HG02759 (cell line): ENCODE data around the gene MAP3K7.
A peak's percentile ranks its signal among the peaks of the same experiment; 100 is the strongest.

Experiments used
- ATAC-seq: cut with Tn5 transposase; IDR thresholded peaks from one replicate; pipeline ENCODE4 v1.9.1; 2021; ENCODE audit warnings: mild to moderate bottlenecking, moderate library complexity; ENCODE audit not compliant: unreplicated experiment

MAP3K7 gene

GRCh38 chr6:90485635-90486277 is 101.1 kb downstream of the MAP3K7 start:
- ATAC-seq: no peak

- no peak for ATAC-seq
Measured at GRCh38 chr6:90484903-90485302, 102.0 kb downstream of the MAP3K7 start.

- ATAC-seq: no peak
Measured at GRCh38 chr6:90484385-90484784, 102.5 kb downstream of the MAP3K7 start.

GRCh38 chr6:90483956-90484355 is 102.9 kb downstream of the MAP3K7 start:
- no peak for ATAC-seq

GRCh38 chr6:90483116-90483839 is 103.6 kb downstream of the MAP3K7 start:
- ATAC-seq: no peak

- no peak for ATAC-seq
Measured at GRCh38 chr6:90480666-90481065, 106.2 kb downstream of the MAP3K7 start.

GRCh38 chr6:90479603-90479926 is 107.3 kb downstream of the MAP3K7 start:
- no peak for ATAC-seq

GRCh38 chr6:90478789-90479602 is 107.9 kb downstream of the MAP3K7 start:
- ATAC-seq: peak; percentile 90

- no peak for ATAC-seq
Measured at GRCh38 chr6:90478278-90478677, 108.6 kb downstream of the MAP3K7 start.

- ATAC-seq: no peak
Measured at GRCh38 chr6:90477366-90477765, 109.5 kb downstream of the MAP3K7 start.

GRCh38 chr6:90472716-90473115 is 114.2 kb downstream of the MAP3K7 start:
- no peak for ATAC-seq

- no peak for ATAC-seq
Measured at GRCh38 chr6:90471263-90471662, 115.6 kb downstream of the MAP3K7 start.

- ATAC-seq: no peak
Measured at GRCh38 chr6:90469906-90470305, 117.0 kb downstream of the MAP3K7 start.

- no peak for ATAC-seq
Measured at GRCh38 chr6:90468859-90469258, 118.0 kb downstream of the MAP3K7 start.

- ATAC-seq: no peak
Measured at GRCh38 chr6:90468080-90468479, 118.8 kb downstream of the MAP3K7 start.

- ATAC-seq: no peak
Measured at GRCh38 chr6:90467546-90467945, 119.3 kb downstream of the MAP3K7 start.

GRCh38 chr6:90466154-90466940 is 120.5 kb downstream of the MAP3K7 start:
- ATAC-seq: no peak

- no peak for ATAC-seq
Measured at GRCh38 chr6:90465686-90466085, 121.2 kb downstream of the MAP3K7 start.

- ATAC-seq: no peak
Measured at GRCh38 chr6:90464507-90464906, 122.4 kb downstream of the MAP3K7 start.

- ATAC-seq: no peak
Measured at GRCh38 chr6:90463874-90464273, 123.0 kb downstream of the MAP3K7 start.
